Measurements from ENCODE around the gene FOXP1. TPM values are rescaled to one million over a fixed set of nuclear protein-coding genes. Genes with fewer than 3 reads are reported as not detected.

FOXP1 gene
- total RNA-seq, 1 donor from 2014 or later = 27.3 TPM

GRCh38 chr3:71078199-71078598, 505.3 kb downstream of the FOXP1 start:
- H3K4me2 ChIP-seq = no peak overlapping the region
- H3K36me3 ChIP-seq = no peaks in the 10 kb centered on the region
- H3K4me3 ChIP-seq = no peak overlapping the region
- TF ChIP-seq EZH2phosphoT487 (IDR thresholded peaks at IDR 0.05) = no peak
- TF ChIP-seq CTCF (IDR thresholded peaks at IDR 0.05) = no peak
- H3K4me1 Mint-ChIP-seq = peaks cover 14% of the 10 kb centered on the region
- no peaks in the 10 kb centered on the region for H3K79me2 ChIP-seq (ENCODE audit: low read depth)
- DNase-seq (ENCODE audit: low spot score) = no peak
- H3K27me3 Mint-ChIP-seq (ENCODE audit: insufficient read depth, low read depth) = no peaks in the 10 kb centered on the region
- no peak overlapping the region for H2AFZ ChIP-seq (replicated peaks)
- H3K9me3 Mint-ChIP-seq = no peaks in the 10 kb centered on the region
- H3K9ac ChIP-seq = no peak overlapping the region
- no peak overlapping the region for H3K27ac ChIP-seq
- H3K36me3 Mint-ChIP-seq = no peaks in the 10 kb centered on the region
- no peaks in the 10 kb centered on the region for H3F3A ChIP-seq (ENCODE audit: low read depth)
- no peak overlapping the region for H3K27ac Mint-ChIP-seq
- peaks cover 16% of the 10 kb centered on the region for H3K4me1 ChIP-seq
- peaks cover 6% of the 10 kb centered on the region for H4K20me1 ChIP-seq (ENCODE audit: low read depth)
- H3K27me3 ChIP-seq = no peaks in the 10 kb centered on the region
- H3K4me3 Mint-ChIP-seq = no peak overlapping the region
- no peaks in the 10 kb centered on the region for H3K9me3 ChIP-seq (ENCODE audit: low read depth)

- DNase-seq (ENCODE audit: low spot score) = no peak
- Mint-ChIP-seq H3K4me1 (peaks cover 13% of the 10 kb centered on the region), H3K9me3 (no peaks in the 10 kb centered on the region), H3K36me3 (no peaks in the 10 kb centered on the region), H3K27me3 (ENCODE audit: insufficient read depth, low read depth) (no peaks in the 10 kb centered on the region), H3K27ac (no peak overlapping the region), H3K4me3 (no peak overlapping the region)
- no peak overlapping the region for H3K4me3 ChIP-seq
- no peaks in the 10 kb centered on the region for H3K36me3 ChIP-seq
- H3K79me2 ChIP-seq (ENCODE audit: low read depth) = peaks cover 6% of the 10 kb centered on the region
- no peak overlapping the region for H3K27ac ChIP-seq
- no peaks in the 10 kb centered on the region for H3K9me3 ChIP-seq (ENCODE audit: low read depth)
- no peak overlapping the region for H3K4me2 ChIP-seq
- TF ChIP-seq CTCF (IDR thresholded peaks at IDR 0.05) (no peak), EZH2 (IDR thresholded peaks at IDR 0.05) (no peak)
- H3K27me3 ChIP-seq = no peaks in the 10 kb centered on the region
- H3K9ac ChIP-seq = no peak overlapping the region
- peaks cover 6% of the 10 kb centered on the region for H4K20me1 ChIP-seq (ENCODE audit: low read depth)
- peaks cover 23% of the 10 kb centered on the region for H3K4me1 ChIP-seq
- H3F3A ChIP-seq (ENCODE audit: low read depth) = no peaks in the 10 kb centered on the region
- H2AFZ ChIP-seq (replicated peaks) = no peak overlapping the region
Measured at GRCh38 chr3:71077070-71077469, 506.5 kb downstream of the FOXP1 start.

- H3K4me3 ChIP-seq = no peak overlapping the region
- Mint-ChIP-seq H3K9me3 (no peaks in the 10 kb centered on the region), H3K4me1 (peaks cover 13% of the 10 kb centered on the region), H3K27ac (no peak overlapping the region), H3K27me3 (ENCODE audit: insufficient read depth, low read depth) (no peaks in the 10 kb centered on the region), H3K4me3 (no peak overlapping the region), H3K36me3 (no peaks in the 10 kb centered on the region)
- no peaks in the 10 kb centered on the region for H3F3A ChIP-seq (ENCODE audit: low read depth)
- H3K9ac ChIP-seq = no peak overlapping the region
- no peaks in the 10 kb centered on the region for H3K9me3 ChIP-seq (ENCODE audit: low read depth)
- no peak overlapping the region for H3K27ac ChIP-seq
- no peaks in the 10 kb centered on the region for H3K27me3 ChIP-seq
- H3K4me2 ChIP-seq = no peak overlapping the region
- peaks cover 6% of the 10 kb centered on the region for H4K20me1 ChIP-seq (ENCODE audit: low read depth)
- peaks cover 9% of the 10 kb centered on the region for H3K79me2 ChIP-seq (ENCODE audit: low read depth)
- H3K36me3 ChIP-seq = no peaks in the 10 kb centered on the region
- H2AFZ ChIP-seq (replicated peaks) = no peak overlapping the region
- peaks cover 23% of the 10 kb centered on the region for H3K4me1 ChIP-seq
- TF ChIP-seq EZH2phosphoT487 (IDR thresholded peaks at IDR 0.05) = no peak
- no peak for TF ChIP-seq CTCF (IDR thresholded peaks at IDR 0.05)
- no peak for TF ChIP-seq EZH2 (IDR thresholded peaks at IDR 0.05)
- DNase-seq (ENCODE audit: low spot score) = no peak
Measured at GRCh38 chr3:71076361-71077002, 507.0 kb downstream of the FOXP1 start.

Data from neural progenitor cell (in vitro differentiated cells).